Testis (tissue), 3 donors: ENCODE measurements around the gene TBC1D22A. TPM values are rescaled to one million over a fixed set of nuclear protein-coding genes. Genes with fewer than 3 reads are reported as not detected.

Source experiments
- DNase-seq: peaks from one replicate; pipeline ENCODE4 v3.0.0-alpha.2; 2019
- H3K27ac ChIP-seq, 2 donors: fragments of 200-600 bp; sonication (generic); one replicate each; pipeline ENCODE4 v1.5.1; 2019
- H3K27me3 ChIP-seq: fragments of 200-600 bp; sonication (generic); one replicate; pipeline ENCODE4 v1.5.1; 2019
- H3K36me3 ChIP-seq: fragments of 200-600 bp; sonication (generic); one replicate; pipeline ENCODE4 v1.5.1; 2017; ENCODE audit warnings: low read depth; ENCODE audit errors: missing control alignments
- H3K4me1 ChIP-seq: fragments of 200-600 bp; sonication (generic); one replicate; pipeline ENCODE4 v1.5.1; 2019
- H3K4me3 ChIP-seq, 2 donors: fragments of 200-600 bp; sonication (generic); one replicate each; pipeline ENCODE4 v1.5.1; 2017 to 2019
- H3K9me3 ChIP-seq: fragments of 200-600 bp; sonication (generic); one replicate; pipeline ENCODE4 v1.5.1; 2017
- POLR2A ChIP-seq: fragments of 450-650 bp; IDR thresholded peaks from one replicate; pipeline ENCODE4 v1.6.1; 2017; ENCODE audit warnings: antibody characterized with exemption, mild to moderate bottlenecking, moderate library complexity
- WGBS, 2 donors: methylation state at CpG; one replicate each; pipeline ENCODE4 v1.1.5; 2018; 5-methylcytosine and 5-hydroxymethylcytosine counted together
- intact Hi-C: fragments of 100-400 bp; cut with DNase I; formaldehyde crosslinking; loops from one replicate; pipeline ENCODE4 v1.15.1; 2023; ENCODE audit warnings: low total_unique reads
- polyA plus RNA-seq: library from polyadenylated mRNA; stranded (reverse); fragments of 350-450 nt; fragmentation: Illumina TruSeq; extraction: RNeasy Lipid Tissue Mini Kit (QIAGEN cat#74804); gene quantifications from one replicate; pipeline ENCODE4 v1.2.3, GENCODE V29; 2014; ENCODE audit warnings: low read depth, low replicate concordance; ENCODE audit not compliant: insufficient read depth
- total RNA-seq, 2 donors: library from RNA; depleted of rRNA; stranded (reverse); fragments of >200 nt; gene quantifications; one replicate each; pipeline ENCODE4 v1.2.3, GENCODE V29; 2016
- TF ChIP-seq, protein P1 (sequence below), 3 experiments: fragments of 450-650 bp in 2 of 3; fragments of 200-600 bp in 1 of 3; sonication (generic) in 1 of 3; IDR thresholded peaks; one replicate each; pipeline ENCODE4 v1.5.1; 2016 to 2019; ENCODE audit warnings: antibody characterized with exemption in 3 of 3, mild to moderate bottlenecking in 2 of 3, moderate library complexity in 1 of 3

TBC1D22A gene
- total and polyA plus RNA-seq, 3 donors from 2014 or later, result 16.6 to 32.8 (median 28.5) TPM

DNA sequence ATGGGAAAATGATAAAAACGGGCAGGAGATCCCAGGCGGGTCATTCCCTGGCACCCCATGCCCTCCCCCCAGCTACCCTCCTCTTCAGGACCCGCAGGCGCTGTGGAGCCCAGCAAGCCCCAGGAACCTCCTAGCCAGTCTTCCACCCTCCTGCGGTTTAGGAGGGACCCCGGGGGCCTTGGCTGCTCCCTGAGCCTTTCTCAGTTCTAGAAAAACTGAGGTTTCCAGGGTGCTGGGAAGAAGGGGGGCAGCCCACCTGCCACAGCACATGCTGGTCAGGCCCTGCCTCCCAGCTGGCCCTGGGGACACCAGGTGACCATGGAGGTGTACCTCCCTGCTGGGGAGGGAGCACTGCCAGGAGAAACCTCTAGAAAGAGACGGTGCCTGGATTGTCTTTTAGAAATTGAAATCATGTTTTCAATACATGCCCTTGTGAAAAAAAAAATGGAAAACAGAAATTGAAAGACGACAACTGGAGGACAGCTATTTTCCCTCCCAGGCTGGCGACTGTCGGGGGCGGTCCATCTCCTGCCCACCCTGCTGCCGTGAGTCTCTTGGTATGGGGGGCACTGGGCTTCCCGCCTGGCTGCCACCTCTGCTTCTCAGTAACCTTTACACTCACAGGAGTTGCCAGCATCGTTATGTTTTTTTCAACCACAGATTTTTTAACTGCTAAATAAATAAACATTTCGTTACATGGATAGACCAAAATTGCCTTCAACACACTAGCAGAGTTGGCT, 398.5 kb downstream of the TBC1D22A start:
- 83 to 89% methylated on average over 14 to 15 of the region's 15 CpGs for WGBS, 2 donors
- H3K9me3 ChIP-seq, result no peaks in the 10 kb centered on the region
- no peak overlapping the region for H3K27ac ChIP-seq
- no peaks in the 10 kb centered on the region for H3K36me3 ChIP-seq
- no peak for DNase-seq
- no peaks in the 10 kb centered on the region for H3K27me3 ChIP-seq
- no peak overlapping the region for H3K4me3 ChIP-seq
- intact Hi-C loops, result no loop called here
- no peaks in the 10 kb centered on the region for H3K4me1 ChIP-seq
- TF ChIP-seq POLR2A, result no peak
- TF ChIP-seq, protein P1, sequence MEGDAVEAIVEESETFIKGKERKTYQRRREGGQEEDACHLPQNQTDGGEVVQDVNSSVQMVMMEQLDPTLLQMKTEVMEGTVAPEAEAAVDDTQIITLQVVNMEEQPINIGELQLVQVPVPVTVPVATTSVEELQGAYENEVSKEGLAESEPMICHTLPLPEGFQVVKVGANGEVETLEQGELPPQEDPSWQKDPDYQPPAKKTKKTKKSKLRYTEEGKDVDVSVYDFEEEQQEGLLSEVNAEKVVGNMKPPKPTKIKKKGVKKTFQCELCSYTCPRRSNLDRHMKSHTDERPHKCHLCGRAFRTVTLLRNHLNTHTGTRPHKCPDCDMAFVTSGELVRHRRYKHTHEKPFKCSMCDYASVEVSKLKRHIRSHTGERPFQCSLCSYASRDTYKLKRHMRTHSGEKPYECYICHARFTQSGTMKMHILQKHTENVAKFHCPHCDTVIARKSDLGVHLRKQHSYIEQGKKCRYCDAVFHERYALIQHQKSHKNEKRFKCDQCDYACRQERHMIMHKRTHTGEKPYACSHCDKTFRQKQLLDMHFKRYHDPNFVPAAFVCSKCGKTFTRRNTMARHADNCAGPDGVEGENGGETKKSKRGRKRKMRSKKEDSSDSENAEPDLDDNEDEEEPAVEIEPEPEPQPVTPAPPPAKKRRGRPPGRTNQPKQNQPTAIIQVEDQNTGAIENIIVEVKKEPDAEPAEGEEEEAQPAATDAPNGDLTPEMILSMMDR (IDR thresholded peaks at IDR 0.05), result no peak

DNA sequence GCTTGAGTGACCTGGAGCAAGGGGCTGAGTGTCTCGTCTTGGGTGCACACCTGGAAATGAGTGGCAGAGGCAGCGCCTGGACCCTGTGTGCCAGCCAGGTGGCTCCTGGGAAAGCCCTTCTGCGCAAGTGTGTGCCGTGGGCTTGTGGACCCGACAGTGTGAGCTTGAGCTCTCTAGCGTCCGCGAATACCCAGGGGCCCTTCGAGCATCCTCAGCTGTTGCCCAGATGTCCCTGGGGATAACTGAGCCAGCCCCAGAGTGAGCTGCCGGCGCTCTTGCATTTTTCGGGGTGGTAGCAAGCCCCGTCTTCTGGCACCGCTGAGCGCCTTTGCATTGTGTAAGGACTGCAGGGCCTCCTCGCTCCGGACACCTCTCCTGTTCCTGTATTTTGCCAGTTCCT, 399.2 kb downstream of the TBC1D22A start:
- no peak for DNase-seq
- TF ChIP-seq, protein P1 (IDR thresholded peaks at IDR 0.05), result no peak
- TF ChIP-seq POLR2A, result no peak
- Histone ChIP-seq H3K36me3 (no peaks in the 10 kb centered on the region), H3K4me1 (no peaks in the 10 kb centered on the region), H3K27ac (no peak overlapping the region), H3K4me3 (no peak overlapping the region), H3K9me3 (no peaks in the 10 kb centered on the region), H3K27me3 (no peaks in the 10 kb centered on the region)
- intact Hi-C loops, result no loop called here
- WGBS, 2 donors, result 85 to 86% methylated on average over 17 of the region's 17 CpGs

DNA sequence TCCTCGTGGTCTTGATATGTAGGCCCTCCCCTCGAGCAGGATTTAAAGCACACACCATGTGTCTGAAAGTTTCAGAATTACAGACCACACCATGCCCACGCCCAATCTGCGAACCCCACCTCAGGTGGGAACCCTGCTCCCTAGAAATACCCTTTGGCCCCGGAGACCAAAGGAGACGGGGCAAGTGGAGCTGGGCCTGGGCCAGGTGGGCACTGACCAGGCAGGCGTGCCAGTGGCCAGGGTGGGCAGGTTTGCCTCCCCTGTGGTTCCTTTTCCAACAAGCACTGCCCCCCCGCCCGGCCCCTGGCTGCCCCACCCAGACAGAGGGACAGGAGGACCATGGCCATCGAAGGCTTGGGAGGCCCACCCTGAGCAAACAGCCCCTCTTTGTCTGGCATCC, 400.4 kb downstream of the TBC1D22A start:
- no peak overlapping the region for H3K4me3 ChIP-seq
- TF ChIP-seq, protein P1 (IDR thresholded peaks at IDR 0.05), result no peak
- TF ChIP-seq POLR2A, result no peak
- DNase-seq, result no peak
- no peaks in the 10 kb centered on the region for H3K27me3 ChIP-seq
- no peaks in the 10 kb centered on the region for H3K36me3 ChIP-seq
- no peaks in the 10 kb centered on the region for H3K9me3 ChIP-seq
- no peak overlapping the region for H3K27ac ChIP-seq
- H3K4me1 ChIP-seq, result no peaks in the 10 kb centered on the region
- intact Hi-C loops, result no loop called here
- WGBS, 2 donors, result 78 to 81% methylated on average over 10 of the region's 10 CpGs

DNA sequence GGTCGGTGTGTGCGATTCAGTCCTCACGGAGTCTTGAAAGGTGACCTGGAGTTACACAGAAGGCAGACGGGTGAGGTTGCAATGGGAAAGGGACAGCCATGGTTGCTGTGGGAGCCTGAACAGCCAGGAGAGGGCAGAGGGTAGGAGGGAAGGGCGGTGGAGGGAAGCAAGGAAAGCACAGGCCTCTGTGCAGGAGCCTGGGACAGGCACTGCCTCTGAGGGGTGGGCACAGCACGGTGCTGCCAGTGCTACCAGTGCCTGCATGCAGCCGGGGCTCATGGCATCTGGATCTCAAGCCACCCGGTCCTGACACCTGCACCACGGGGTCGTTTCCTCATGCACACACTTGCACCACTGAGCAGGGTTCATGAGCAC, 401.0 kb downstream of the TBC1D22A start:
- intact Hi-C loops, result no loop called here
- TF ChIP-seq, protein P1 (IDR thresholded peaks at IDR 0.05), result no peak
- TF ChIP-seq POLR2A, result no peak
- no peak for DNase-seq
- H3K27ac ChIP-seq, result no peak overlapping the region
- no peak overlapping the region for H3K4me3 ChIP-seq
- H3K36me3 ChIP-seq, result no peaks in the 10 kb centered on the region
- WGBS, 2 donors, result 93 to 96% methylated on average over 7 to 10 of the region's 10 CpGs
- H3K9me3 ChIP-seq, result no peaks in the 10 kb centered on the region
- H3K27me3 ChIP-seq, result no peaks in the 10 kb centered on the region
- H3K4me1 ChIP-seq, result no peaks in the 10 kb centered on the region
